Measurements from ENCODE around the gene LIPH.
"Not testable (repeated sequence)": the region's sequence is repeated elsewhere in the genome, so short reads cannot be mapped to it uniquely, and the experiment has no call there.

LIPH gene

DNA sequence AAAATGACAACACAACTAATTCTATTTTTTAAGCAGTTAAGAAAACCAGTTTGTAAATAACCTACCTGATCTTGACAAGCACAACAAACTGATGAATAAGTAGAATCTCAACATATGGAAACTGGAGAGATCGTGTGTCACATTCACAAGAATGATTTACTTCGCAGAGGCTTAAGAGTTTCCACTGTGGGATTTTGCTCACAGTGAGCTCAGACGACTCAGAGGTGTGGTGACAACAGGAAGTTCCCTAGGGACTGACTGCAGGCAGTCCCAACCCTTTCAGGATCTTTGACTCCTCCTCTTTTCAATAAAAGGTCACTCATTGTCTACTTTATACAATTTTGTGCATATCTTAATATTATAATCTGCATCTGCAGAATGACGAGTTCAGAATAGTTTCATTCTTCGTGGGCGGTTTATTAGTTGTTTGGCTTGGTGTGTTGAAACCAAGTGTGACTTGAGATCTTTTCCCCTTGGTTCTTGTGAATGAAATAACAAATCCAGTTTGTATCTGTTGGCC, at the start of gene LIPH:
Gene LIPH (minus strand): TSS at position 231 of the 520 bp plus-strand sequence. CDS start 117 bp downstream, at position 114.
- no peak for DNase-seq

DNA sequence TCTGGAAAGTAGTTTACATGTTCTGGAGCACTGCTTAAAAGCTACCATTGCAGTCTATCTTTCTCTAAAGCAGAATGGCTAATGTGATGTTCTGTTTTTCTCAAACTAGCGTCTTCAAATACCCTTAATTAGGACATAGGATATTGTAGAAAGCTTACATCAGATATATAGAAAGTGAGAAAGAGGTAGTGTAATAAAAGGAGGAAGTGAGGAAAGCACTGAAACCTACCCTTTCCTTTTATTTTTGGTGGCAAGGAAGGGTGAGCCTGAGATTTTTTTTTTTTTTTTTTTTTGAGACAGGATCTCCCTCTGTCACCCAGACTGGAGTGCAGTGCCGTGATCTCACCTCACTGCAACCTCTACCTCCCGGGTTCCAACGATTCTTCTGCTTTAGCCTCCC, 43.1 kb upstream of the LIPH start:
- DNase-seq: no peak

DNA sequence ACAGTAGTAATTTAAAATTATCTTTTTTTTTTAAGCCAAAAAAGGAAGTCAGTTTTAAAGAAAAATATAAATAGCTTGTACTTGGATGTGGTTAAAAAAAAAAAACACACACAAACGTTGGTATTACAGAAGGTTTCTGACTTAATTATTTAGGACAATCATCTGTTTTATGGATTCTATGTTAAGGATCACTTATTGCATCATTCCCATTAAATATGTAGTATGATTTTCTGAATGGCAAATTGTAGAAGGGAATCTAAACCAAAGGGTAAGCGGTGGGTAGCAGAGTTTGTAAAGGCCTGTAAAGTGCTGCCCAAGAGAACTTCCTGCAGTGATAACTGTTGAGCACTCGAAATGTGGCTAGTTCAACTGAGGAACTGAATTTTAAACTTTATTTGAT, 41.7 kb upstream of the LIPH start:
- DNase-seq: no peak

DNA sequence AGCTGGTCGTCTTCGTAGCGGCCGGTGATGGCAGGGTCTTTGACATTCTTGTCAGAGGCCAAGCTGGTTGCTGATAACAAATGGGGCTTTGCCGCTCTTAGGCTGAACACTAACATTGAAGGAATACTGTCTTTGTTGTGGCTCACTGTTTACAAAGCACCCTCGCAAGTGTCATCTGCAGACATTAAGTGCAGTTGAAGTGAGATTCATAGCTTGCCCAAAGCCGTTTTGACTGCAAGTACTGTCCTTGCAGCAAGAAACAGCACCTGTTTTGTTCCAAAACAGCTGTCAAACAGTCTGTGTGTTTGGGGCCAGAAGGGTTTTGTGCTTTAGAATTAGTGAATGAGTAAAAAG, 34.3 kb upstream of the LIPH start:
- no peak for DNase-seq

DNA sequence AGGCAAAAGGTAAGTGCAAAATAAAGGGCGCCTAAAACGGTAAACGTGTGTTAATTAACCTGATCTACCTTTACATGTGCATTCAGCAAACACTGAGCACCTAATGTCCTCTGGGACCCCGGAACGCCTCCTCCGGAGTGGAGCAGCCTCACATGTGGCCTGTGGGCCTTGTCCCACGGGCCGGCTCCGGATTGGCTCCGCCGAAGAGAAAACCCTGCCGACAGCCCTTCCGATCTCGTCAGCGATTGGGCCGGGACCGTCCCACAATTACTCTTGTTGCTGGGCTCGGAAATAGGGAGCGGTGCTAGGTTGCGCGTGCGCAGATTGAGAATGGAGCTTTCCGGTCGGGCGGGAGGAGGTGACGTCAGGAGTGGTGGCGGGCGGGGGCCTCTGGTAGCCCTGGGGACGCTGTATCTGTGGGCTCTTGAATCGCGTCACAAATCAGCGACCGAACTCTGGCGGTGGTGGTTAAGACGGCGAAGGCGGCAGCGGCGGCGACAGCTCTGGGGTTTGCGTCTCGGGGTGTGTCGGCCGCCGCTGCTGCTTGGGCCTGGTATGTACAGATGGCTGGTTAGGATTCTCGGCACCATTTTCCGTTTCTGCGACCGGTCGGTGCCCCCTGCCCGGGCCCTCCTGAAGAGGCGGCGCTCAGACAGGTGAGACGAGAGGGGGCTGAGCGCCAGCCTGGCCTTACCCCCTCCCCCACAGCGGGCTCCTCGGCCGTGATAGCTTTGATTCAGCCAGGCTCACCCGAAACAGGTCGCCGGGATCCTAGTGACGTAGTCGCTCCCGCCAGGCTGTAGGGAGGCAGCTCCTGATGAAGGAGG, 33.7 kb upstream of the LIPH start, which contains the start of gene SENP2:
Gene SENP2 (plus strand): TSS at position 437 of the 827 bp plus-strand sequence. CDS start 119 bp downstream, at position 556.
- peak; percentile 98 for DNase-seq

DNA sequence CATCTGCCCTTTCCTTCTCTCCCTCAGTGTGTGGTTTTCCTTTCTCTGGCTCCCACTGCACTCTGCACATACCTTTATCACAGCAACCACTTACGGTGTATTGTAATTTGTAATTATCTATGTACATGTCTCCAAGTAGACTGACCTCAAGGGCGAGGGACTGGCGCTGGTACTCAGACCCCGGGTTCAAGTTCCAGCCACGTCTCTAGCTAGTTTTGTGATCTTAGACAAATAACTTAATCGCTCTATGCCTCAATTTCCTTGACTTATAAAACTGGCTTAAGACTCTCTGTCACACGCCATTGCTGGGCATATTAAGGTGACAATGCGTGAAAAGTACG, 33.1 kb upstream of the LIPH start:
- DNase-seq: no peak

DNA sequence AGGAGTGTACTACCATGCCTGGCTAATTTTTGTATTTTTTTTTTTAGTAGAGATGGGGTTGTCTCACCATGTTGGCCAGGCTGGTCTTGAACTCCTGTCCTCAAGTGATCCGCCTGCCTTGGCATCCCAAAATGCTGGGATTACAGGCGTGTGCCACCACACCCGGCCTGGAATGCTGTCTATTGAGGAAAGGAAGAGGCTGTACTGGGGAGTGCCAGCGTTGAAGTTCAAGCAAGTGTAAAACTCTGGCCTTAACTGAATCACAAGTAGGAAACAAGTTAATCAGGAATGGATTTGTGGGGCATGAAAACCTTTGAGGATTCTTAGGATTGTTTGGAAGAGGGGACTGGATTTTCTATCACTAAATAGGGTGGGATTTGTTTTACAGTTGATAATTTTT, 32.3 kb upstream of the LIPH start:
- no peak for DNase-seq

DNA sequence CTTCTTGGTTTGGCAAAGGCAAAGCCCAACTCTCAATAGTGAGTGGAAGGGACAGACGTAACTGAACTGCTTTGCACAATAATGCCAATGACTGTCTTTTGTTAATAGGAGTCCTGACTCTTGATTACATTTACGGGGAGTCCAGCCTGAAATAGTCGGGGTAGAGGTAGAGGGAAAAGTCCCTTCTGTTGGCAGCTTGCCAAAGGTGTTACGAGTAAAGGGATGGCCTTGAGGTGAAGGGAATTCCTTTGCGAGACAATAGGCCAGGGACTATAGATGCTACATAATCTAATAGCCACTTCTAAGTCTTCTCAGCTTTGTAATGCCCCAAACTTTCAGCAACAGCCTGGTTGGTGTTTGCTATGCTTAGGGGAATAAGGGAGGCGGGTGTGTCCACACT, 31.5 kb upstream of the LIPH start:
- no peak for DNase-seq

DNA sequence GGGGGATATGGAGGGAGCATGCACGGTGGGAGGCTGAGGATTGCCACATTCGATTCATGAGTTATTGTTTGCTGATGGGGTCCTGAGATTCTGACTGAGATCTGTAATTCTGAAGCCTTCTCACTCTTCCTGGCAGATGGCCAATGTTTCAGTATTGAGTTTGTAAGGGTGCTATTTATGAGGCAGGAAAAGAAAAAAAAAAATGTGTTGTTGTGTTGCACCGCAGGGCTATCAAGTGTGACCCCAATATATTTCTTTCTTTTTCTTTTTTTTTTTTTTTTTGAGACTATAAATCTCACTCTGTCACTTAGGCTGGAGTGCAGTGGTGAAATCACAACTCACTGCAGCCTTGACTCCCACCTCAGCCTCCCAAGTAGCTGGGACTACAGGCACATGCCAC, 30.5 kb upstream of the LIPH start:
- DNase-seq: no peak

DNA sequence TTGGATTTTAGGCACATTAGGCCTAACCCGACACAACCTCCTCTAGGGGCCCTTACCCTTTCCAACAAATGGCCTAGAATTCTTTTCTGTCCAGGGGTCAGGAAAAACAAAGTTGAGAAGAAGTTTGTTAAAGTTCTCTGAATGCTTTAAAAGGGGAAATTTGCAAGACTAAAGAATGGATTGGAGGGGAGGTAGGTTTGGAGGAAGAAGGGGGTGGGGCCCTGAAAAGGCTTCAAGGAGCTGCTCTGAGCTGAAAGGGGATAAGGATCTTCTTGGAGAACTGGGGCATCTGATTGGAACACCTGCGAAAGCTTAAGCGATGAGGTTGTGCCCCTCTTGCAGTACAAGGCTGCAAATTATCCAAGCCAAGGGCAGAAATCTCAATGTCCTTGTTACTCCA, 29.8 kb upstream of the LIPH start:
- no peak for DNase-seq

DNA sequence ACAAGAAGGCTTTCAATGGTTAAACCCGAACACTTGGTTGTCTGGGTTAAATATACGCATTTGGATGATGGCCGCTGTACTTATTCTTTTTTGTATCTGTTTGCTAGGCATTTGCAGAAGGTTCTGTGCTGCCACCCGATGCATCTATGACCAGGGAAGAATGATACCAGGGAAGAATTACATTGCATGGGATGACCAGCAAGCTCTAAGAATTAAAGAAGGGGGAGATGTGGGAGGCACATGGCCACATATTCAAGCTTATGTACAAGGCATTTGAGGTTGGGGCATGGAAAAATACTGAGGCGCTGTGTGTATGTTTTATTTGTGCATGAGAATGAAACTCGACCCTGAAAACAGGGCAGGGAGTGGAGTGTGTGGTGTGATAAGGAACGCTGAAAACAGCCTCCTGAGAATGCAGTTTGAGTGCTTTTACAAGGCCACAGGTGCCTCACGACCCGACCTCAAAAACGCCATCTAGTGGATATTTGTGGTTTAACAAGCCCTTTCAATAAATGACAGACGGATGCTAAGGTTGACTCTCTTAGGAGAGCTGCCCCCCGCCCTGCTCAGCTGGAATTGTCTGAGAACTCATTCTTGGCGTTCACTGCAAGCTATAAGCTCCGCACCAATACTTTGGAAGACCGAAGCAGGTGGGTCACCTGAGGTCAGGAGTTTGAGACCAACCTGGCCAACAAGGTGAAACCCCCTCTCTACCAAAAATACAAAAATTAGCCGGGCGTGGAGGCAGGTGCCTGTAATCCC, 22.9 kb upstream of the LIPH start:
- peak; percentile 50 for DNase-seq

DNA sequence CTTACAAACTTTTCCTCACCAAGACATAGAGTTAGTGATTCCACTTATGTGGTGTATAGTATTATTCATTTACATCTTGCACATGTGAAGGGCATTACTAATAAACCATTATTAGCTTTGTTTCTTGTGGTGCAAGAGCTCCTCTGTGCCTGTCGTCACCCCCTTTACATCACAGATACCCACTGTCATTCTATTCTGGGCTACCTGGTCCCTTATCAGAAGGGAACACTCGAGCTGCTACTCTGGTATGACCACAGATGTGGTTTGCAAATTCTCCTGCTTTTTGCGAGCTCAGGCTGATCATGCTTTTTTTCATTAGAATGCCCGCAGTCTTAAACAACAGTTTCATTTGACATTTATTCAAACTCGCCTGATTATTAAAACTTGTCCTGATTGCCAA, 19.8 kb upstream of the LIPH start:
- DNase-seq: no peak

DNA sequence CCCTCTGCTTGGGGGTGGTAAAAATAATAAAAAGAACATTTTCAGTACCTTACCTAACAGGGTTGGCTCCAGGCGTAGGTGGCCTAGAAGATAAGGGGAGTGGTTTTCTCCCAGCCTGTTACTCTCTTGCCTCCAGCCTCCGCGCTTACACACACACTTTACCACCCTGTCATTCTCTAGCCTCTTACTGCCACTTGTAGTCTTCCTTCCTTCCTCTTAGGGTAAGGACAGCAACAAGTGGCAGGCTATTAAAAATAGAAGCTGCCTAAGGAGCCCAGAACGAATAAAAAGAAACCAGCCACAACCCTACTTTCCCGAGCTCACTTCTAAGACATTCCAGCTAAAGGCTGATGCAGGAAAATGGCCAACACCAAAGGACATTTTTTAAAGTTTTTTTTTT, 9.6 kb upstream of the LIPH start:
- no peak for DNase-seq

DNA sequence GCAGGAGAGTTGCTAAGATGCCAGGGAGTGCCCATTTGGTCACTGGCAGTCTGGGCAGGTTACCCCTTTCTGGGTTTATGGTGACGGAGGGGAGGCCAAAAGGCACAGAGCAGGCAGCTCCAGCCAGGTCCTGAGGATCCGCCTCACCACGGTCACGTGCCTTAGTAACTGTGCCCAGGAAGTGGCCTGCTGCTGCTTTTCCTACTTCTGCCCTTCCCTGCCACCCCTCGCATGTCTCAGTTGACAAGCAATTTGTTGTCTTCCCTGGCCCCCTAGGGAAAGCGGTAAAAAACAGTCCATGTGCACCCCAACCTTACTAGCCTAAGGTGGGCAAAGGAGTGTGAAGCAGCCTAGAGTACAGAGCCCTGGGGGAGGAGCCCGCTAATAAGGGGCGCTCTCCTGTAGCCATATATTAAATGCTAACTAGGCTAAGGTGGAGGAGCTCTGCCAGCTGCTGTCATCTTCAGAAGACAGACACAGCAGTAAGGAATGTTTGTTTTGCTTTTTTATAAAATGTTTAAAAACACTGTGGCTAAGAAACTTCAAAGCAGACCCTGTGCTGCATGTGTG, 9.1 kb upstream of the LIPH start:
- DNase-seq: no peak

DNA sequence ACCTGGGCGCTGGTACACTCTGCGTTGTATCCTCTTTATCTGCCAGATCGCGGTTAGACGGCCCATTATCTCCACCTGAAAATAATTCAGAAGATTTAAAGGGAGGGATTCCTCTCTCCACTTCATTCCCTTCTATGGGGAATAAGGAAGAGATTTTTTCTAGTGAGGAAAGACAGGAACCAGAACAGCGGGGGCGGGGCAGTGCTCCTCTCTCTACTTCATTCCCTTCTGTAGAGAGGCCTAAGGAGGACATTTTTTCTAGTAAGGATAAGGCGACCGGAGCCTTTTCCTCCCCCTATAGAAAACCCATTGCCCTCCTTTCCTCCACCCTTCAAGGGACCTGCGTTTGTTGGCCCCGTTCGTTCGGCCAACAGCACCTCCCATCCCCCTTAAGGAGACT, 8.3 kb upstream of the LIPH start:
- no peak for DNase-seq

DNA sequence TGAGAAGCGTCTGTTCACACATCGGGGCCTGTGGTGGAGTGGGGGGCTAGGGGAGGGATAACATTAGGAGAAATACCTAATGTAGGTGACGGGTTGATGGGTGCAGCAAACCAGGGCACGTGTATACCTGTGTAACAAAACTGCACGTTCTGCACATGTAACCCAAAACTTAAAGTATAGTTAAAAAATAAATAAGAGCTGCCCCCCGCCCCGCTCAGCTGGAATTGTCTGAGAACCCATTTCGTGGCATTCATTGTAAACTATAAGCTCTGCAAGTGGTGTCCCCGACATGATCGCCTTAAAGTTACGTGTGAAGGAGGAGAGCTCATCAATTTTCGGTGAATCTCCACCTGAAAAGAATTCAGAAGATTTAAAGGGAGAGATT, 7.3 kb upstream of the LIPH start:
- DNase-seq: no peak

DNA sequence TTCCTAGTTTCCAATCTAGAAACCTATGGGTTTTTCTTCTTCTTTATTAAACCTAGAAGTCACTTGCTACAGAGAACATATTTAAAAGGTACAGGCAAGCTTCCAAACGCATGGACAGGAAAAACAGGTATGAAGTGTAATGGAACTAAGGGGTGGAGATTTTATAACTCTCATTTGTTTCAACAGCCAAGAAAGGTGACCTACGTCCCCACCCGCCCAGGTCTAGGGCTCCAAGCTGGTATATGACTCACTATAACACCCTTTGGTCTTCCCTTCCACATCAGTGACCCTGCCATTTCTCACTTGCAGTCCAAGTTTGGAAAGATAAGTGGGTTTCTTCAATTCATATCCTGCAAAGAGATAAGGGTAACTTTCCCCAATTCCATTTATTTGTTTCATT, 6.0 kb upstream of the LIPH start:
- DNase-seq: no peak

DNA sequence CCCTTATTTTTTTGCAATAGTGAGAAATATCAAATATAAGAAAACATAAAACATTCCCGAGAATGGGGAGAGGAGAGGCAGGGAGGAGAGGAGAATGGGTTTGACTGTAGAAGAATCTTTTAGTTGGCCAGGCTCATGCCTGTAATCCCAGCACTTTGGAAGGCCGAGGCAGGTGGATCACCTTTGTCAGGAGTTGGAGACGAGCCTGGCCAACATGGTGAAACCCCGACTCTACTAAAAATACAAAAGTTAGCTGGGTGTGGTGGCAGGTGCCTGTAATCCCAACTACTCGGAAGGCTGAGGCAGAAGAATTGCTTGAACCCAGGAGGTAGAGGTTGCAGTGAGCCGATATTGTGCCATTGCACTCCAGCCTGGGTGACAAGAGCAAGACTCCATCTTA, 4.3 kb upstream of the LIPH start:
- DNase-seq: not testable (repeated sequence)

DNA sequence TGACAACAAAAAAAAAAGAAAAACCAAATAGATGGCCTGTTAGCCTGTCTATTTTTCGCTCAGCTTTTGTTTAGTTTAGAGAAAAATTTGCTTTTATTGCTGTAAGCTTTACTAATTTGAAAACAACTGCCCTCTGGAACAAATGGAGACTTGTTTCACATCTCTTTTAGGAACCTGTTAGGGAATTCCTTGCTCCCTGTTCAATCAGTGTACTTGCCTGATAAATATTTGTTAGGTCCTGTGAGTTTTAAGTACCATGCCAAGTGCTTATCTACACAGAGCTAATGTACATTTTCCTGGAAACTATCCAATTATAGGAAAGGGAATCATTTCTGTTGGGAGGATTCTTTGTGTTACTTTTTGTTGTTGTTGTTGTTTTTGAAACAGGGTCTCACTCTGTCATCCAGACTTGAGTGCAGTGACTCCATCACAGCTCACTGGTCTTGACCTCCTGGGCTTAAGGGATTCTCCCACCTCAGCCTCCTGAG, 3.5 kb upstream of the LIPH start:
- DNase-seq: no peak

DNA sequence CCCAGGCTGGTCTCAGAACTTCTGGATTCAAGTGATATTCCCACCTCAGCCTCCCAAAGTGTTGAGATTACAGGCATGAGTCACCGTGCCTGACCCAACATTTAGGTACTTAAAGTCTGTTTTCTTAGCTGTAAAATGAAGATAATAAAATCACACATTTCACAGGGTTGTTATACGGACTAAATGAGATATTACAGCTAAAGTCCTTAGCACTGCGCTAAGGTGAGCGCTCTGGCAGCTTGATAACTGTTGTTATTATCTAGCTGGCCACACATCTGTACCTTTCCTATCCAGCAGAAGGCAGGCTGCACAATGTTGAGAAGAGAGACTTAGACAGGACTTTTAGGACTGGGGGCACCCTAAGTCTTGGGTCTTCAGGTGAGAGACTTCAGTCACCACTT, 2.7 kb upstream of the LIPH start:
- no peak for DNase-seq

DNA sequence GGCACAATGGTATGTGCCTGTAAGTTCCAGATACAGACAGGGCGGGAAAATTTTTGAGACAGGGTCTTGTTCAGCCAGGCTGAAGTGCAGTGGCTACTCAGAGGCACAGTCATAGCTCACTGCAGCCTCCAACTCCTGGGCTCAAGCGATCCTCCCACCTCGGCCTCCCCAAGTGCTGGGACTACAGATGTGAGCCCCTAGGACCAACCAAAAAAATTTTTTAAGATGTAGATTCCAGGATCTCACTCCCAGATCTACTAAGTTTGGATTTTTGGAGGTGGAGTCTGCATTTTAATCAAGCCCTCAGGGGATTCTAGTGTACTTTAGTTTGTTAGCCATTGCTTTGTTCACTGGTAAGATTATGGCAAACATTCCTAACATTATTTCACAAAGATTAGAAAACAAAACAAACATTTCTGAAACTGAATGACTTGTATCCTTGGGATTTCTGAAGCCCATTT, 2.7 kb downstream of the LIPH start:
- no peak for DNase-seq

DNA sequence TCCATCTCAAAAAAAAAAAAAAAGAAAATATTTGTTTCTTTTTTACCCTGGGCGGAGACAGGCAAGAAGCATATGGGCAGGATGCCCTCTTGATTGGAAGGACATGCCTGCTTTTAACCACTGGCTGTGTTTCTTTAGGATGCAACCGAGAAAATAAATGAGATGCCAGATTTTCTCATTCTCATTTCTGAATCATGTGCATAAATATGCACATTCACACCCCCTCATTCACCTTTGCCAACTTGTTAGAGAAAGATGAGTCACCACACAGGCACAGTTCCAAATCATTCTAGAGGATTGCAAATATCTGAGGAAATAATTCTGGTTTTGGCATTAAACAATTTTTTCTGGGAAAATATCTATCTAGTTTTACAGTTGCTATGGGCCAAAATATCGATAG, 3.3 kb downstream of the LIPH start:
- DNase-seq: peak; percentile 93

DNA sequence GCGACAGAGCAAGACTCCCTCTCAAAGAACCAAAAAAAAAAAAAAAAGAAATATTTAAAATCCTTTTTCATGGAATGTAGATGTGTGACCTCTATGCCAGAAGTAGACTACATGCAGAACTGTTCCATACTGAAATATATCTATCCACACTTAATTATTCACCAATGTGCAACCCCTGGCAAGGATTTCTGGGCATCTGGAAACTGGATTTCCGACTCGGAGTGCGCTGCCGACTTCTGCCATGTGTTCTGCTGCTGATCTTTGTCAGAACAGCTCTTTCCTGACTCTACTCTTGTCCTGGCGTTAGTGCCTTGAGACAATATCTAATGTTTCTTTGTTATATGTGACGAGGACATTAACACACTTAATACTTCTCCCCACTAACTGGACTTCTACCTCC, 11.7 kb downstream of the LIPH start:
- DNase-seq: no peak

DNA sequence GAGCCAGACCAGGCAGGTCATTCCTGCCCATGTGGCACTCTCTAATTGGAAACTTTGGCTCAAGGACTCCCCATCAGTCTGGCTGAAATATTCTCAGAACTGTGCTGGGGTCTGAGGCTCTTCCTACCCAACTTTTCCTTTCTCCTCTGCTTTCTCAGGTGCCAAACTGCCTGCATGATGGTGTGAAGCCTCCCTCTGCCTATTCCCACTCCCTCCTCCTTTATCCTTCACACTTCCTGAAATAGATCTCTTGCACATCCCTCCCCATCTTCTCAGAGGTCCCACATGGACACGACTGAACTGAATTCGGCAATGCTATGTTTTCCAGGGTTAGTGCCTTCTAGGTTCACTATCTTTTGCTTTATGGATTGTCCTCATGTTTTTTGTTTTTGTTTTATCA, 12.5 kb downstream of the LIPH start:
- DNase-seq: no peak

Data from kidney glomerular epithelial cell (primary cell).